ENCODE measurements around the gene SNAP25.

SNAP25 gene

GRCh38 chr20:10282979-10283456 is 64.4 kb downstream of the SNAP25 start:
- Histone ChIP-seq H3K27me3 (ENCODE audit: insufficient read depth, poor library complexity, severe bottlenecking) (peaks cover 2% of the 10 kb centered on the region), H3K27ac (replicated peaks) (no peak overlapping the region)
- TF ChIP-seq REST (IDR thresholded peaks at IDR 0.05; ENCODE audit: insufficient replicate concordance, low read depth) (no peak), GABPA (IDR thresholded peaks at IDR 0.05; ENCODE audit: low read depth) (no peak), SPI1 (IDR thresholded peaks at IDR 0.05; ENCODE audit: borderline replicate concordance, low read depth) (no peak), POLR2AphosphoS5 (IDR thresholded peaks at IDR 0.05; ENCODE audit: low read depth) (no peak), CTCF (IDR thresholded peaks at IDR 0.05; ENCODE audit: insufficient read depth, low read length) (no peak)

DNA sequence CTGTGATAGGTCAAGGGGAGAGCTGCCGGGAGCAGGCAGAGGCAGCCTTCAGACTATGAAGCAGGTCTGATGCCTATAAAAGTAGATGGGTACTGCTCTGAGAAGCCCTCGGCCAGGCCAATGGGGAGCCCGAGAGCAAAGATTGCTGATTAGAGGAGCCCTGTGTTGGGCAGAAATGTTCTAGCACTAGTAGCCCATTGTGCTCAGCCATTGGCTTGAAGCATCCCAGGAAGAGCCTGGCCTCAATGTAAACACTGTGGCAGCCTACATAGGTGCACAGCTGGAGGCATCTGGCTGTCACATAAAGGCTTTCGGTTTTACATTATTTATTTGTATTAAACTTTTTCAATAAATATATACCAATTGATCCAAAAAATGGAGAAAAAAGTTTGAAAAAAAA is 67.7 kb downstream of the SNAP25 start:
- Histone ChIP-seq H3K27me3 (ENCODE audit: insufficient read depth, poor library complexity, severe bottlenecking) (peaks cover 2% of the 10 kb centered on the region), H3K27ac (replicated peaks) (no peak overlapping the region), H3K4me3 (replicated peaks; ENCODE audit: insufficient read depth, low read length) (no peak overlapping the region)
- DNase-seq (ENCODE audit: low read depth in 1 of 2, low spot score in 1 of 2): no peak
- TF ChIP-seq POLR2AphosphoS5 (IDR thresholded peaks at IDR 0.05; ENCODE audit: low read depth) (no peak), CTCF (IDR thresholded peaks at IDR 0.05; ENCODE audit: insufficient read depth, low read length) (no peak), SPI1 (IDR thresholded peaks at IDR 0.05; ENCODE audit: borderline replicate concordance, low read depth) (no peak), GABPA (IDR thresholded peaks at IDR 0.05; ENCODE audit: low read depth) (no peak), REST (IDR thresholded peaks at IDR 0.05; ENCODE audit: insufficient replicate concordance, low read depth) (no peak)

More at GRCh38 chr20:10282979-10283456, 64.4 kb downstream of the SNAP25 start:
- DNase-seq (ENCODE audit: low read depth in 1 of 2, low spot score in 1 of 2): no peak
- H3K4me3 ChIP-seq (replicated peaks; ENCODE audit: insufficient read depth, low read length): no peak overlapping the region

DNA sequence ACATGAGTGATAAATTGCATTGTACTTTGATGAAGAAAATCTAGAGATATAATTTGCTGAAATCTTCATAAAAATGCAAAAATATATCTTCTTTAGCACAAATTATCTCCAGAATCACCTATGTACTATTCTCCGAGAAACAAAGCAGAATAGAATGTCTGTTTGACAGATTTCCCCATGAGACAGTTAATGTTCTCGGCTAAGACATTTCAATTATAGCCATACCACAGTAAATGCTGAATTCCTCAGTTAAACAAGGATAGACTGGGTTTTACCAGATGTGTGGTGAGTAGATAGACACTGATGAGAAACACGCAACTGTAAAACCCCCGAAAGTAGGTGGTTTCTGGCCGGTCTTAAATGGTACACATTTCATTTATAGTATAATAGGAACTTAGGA is 69.8 kb downstream of the SNAP25 start:
- H3K27ac ChIP-seq (replicated peaks): no peak overlapping the region
- no peak overlapping the region for H3K4me3 ChIP-seq (replicated peaks; ENCODE audit: insufficient read depth, low read length)
- DNase-seq (ENCODE audit: low read depth in 1 of 2, low spot score in 1 of 2): no peak
- TF ChIP-seq SPI1 (IDR thresholded peaks at IDR 0.05; ENCODE audit: borderline replicate concordance, low read depth) (no peak), POLR2AphosphoS5 (IDR thresholded peaks at IDR 0.05; ENCODE audit: low read depth) (no peak), REST (IDR thresholded peaks at IDR 0.05; ENCODE audit: insufficient replicate concordance, low read depth) (no peak), GABPA (IDR thresholded peaks at IDR 0.05; ENCODE audit: low read depth) (no peak), CTCF (IDR thresholded peaks at IDR 0.05; ENCODE audit: insufficient read depth, low read length) (no peak)
- H3K27me3 ChIP-seq (ENCODE audit: insufficient read depth, poor library complexity, severe bottlenecking): peaks cover 2% of the 10 kb centered on the region

Measured in HL-60 (cell line).